GM12801 (cell line): ENCODE measurements around the gene TNFRSF13B.

Experiments
- CTCF ChIP-seq: IDR thresholded peaks from one replicate; pipeline ENCODE4 v1.5.1; 2011; ENCODE audit warnings: control low read depth; ENCODE audit not compliant: insufficient read length; ENCODE audit errors: extremely low read depth

Gene TNFRSF13B

GRCh38 chr17:16944334-16945135 lies 27.4 kb downstream of the TNFRSF13B start:
- TF ChIP-seq CTCF, result no peak

DNA sequence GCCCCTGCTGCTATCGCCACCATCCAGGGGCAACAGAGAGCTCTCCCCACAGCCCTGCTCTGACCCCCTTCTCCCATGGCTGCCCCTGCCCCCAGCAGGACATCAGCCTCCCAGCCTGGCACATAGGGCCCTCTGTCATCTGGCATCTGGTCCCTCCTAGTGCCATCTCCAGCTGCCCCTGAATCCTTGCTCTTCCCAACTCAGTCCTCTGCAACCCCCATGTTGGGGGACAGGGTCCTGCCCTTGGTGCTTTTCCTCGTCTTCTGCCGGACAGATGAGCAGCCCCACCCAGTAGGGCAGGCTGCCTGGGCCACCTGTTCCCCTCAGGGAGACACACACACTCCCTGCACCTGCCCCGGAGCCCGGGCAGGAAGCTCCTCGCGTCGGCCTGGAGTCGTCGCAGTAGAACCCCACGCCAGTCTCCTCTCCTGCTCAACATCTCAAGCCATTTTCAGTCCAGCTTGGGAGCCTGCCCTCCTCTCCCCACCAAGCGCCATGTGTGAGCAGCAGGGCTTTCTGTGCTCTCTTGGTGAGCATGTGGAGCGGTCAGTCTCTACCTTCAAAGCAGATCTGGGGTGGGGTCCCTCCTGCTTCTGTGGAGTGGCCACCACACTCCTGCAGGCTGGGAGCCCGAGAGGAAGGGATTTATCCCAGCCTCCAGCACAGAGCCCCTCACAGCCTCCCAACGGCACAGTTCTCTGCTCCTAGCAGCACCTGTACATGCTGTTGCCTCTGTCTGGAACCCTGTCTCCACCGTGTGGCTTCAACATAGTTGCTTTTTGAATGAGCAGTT lies 28.2 kb downstream of the TNFRSF13B start:
- no peak for TF ChIP-seq CTCF

DNA sequence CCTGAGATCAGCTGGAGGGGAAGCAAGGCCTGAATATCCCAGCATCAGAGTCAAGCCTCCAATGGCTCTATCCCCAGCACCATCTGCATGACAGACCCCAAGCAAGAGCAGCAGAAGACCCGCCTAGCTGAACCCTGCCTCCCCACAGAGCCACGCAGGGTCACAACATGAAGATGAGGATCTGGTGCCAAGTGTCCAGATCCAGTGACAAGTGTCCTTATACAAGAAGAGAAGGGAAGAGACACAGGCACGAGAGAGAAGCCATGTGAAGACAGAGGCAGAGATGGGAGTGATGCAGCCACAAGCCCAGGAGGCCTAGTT lies 28.9 kb downstream of the TNFRSF13B start:
- TF ChIP-seq CTCF, result no peak

- TF ChIP-seq CTCF, result no peak
Observed at GRCh38 chr17:16942141-16943031, 29.5 kb downstream of the TNFRSF13B start.

GRCh38 chr17:16941072-16942036 lies 30.6 kb downstream of the TNFRSF13B start:
- TF ChIP-seq CTCF, result no peak

DNA sequence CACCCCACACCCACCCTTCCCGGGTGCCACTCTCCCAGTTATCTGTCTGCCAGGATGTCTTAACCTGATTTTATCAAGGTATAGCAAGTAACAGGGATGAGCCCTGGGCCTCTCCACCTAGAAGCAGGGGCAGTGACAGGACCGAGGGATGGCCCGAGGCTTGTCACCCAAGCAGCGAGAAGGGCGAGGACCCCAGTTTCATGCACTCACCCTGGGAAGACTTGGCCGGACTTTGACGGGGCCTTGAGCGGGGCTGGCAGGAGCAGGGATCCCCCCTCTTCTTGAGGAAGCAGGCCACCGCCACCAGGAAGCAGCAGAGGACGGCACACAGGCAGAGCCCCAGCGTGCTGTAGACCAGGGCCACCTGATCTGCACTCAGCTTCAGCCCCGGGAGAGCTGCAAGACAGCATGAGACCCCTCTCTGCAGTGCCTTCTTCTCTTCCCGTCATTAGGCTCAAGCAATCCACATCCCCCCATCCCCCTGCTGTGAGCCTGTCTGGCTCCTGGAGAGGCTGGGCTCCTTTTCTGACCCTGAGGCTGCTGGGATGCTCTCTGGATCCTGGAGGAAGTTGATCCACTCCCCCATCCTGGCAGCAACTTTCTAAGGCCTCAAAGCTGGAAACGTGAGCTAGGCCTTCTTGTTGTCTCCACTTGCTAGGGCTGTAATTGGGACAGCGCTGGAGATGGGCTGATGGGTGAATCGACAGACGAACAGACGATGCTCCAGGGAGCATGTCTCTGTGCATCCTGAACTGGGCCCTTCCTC lies 31.6 kb downstream of the TNFRSF13B start:
- no peak for TF ChIP-seq CTCF
